Nucleus accumbens (tissue), 56 donors: ENCODE measurements around the gene OR10H2.
"Not testable (repeated sequence)": the region's sequence is repeated elsewhere in the genome, so short reads cannot be mapped to it uniquely, and the experiment has no call there.

ENCODE experiments used
- DNase-seq, 56 donors: peaks; one replicate each; lab custom pipeline; 2025; lab: John Stamatoyannopoulos, UW

Gene OR10H2, protein sequence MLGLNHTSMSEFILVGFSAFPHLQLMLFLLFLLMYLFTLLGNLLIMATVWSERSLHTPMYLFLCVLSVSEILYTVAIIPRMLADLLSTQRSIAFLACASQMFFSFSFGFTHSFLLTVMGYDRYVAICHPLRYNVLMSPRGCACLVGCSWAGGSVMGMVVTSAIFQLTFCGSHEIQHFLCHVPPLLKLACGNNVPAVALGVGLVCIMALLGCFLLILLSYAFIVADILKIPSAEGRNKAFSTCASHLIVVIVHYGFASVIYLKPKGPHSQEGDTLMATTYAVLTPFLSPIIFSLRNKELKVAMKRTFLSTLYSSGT

DNA sequence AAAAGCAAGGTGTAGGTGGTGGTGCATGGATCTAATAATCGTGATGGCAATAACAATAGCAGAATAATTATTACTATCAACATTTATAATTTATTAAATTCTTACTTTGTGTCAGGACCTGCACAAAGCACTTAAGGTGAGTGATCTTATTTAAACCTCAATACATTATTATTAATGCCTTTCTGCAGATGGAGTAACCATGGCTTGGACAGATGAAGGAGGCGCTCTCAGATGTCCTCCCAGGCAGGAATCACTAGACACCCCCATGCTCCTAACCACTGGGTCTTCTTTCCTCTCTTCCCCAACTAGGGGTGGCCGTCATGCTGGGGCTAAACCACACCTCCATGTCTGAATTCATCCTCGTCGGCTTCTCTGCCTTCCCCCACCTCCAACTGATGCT, at the start of gene OR10H2:
Gene OR10H2, plus strand, starts transcription at position 301 of the 400 bp plus-strand sequence. Its CDS starts 20 bp downstream, at position 321.
- no peak for DNase-seq

GRCh38 chr19:15679089-15679488, 48.7 kb upstream of the OR10H2 start:
- DNase-seq, result no peak

- not testable (repeated sequence) for DNase-seq
Measured at GRCh38 chr19:15679865-15680264, 48.0 kb upstream of the OR10H2 start.

DNA sequence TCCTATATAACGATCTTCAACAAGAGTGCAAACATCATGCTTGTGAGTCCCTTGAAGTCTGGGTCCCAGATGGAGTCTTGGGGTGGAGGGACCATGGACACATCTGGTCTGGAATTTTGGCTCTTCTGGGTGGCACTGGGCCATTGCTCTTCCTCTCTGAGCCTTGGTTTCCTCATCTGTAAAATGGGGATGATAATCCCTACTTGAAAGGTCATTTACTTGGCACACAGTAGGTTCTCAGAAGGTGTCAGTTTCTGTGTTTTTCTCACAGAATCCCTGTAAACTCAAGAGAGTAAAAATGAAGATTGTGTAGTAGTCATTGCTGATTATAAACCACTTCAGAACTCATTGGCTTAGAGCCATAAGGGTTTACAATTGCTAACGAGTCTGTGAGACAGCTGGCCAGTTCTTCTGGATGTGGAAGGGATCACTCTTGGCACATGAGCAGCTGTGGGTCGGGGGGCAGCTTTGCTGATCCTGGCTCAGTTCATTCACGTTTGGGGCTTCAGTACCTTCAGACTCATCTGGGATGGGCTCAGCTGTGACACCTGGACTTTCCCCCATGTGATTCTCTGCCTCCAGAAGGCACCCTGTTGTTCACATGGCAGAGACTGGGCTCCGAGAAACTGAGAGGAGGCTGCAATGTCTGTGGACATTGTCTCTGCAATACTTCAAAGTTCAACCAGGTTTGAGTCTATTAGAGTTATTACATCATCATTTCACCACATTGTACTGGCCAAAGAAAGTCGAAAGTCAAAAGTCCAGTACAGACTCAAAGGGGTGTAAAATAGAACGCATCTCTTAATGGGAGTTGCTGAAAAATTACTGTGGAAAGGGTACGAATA, 47.1 kb upstream of the OR10H2 start:
- DNase-seq, result no peak

DNA sequence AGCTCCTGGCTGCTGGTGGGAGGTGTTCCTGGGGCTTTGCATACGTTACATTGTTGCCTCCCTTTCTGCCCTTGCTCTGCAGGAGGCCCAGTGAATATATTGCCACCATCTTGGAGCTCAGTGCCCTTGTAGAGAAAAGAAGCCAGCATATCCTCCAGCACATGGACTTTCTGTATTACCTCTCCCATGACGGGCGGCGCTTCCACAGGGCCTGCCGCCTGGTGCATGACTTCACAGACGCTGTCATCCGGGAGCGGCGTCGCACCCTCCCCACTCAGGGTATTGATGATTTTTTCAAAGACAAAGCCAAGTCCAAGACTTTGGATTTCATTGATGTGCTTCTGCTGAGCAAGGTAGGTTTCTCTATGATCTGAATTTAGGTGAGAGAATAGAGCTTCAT, 44.4 kb upstream of the OR10H2 start:
- DNase-seq, result no peak

DNA sequence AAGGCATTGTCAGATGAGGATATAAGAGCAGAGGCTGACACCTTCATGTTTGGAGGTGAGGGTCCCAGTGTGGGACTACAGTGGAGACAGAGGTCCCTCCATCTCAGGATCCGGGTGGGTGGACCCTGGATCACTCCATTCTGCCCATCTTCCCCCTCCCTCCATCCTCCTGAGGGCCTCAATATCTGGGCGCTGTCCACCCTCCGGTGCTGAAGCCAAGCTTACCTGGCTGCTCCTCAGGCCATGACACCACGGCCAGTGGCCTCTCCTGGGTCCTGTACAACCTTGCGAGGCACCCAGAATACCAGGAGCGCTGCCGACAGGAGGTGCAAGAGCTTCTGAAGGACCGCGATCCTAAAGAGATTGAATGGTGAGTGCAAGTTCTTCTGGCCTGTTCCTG, 43.0 kb upstream of the OR10H2 start:
- no peak for DNase-seq

DNA sequence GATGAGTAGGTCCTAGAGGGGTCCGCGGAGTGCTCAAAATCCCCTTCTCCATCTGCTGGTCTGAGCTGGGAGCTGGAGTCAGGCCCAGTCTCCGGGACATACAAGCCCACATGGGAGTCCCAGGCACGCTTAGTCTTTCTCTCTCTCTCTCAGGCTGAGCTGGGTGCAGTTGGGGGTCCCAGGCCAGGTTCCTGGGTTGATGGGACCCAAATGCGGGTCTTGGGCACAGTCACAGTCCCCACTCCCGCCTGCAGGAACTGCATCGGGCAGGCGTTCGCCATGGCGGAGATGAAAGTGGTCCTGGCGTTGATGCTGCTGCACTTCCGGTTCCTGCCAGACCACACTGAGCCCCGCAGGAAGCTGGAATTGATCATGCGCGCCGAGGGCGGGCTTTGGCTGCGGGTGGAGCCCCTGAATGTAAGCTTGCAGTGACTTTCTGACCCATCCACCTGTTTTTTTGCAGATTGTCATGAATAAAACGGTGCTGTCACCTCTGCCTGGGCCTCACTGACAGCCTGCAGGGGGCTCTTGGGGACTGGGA, 31.1 kb upstream of the OR10H2 start:
- DNase-seq, result no peak

GRCh38 chr19:15701757-15702533, 25.9 kb upstream of the OR10H2 start:
- no peak for DNase-seq

- DNase-seq, result peak in 7 of 56 donors; percentile 1 to 28 (median 5)
Measured at GRCh38 chr19:15702534-15702930, 25.3 kb upstream of the OR10H2 start.

DNA sequence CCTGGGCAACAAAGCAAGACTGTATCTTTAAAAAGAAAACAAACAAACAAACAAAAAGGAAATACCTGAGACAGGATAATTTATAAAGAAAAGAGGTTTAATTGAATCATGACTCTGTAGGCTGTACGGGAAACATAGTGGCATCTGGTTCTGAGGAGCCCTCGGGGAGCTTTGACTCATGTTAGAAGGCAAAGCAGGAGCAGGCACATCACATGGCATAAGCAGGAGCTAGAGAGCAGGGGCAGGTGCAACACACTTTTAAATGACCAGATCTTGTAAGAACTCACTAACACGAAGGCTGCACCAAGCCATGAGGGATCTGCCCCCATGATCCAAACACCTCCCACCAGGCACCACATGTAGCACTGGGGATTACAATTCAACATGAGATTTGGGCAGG, 13.2 kb upstream of the OR10H2 start:
- no peak for DNase-seq

DNA sequence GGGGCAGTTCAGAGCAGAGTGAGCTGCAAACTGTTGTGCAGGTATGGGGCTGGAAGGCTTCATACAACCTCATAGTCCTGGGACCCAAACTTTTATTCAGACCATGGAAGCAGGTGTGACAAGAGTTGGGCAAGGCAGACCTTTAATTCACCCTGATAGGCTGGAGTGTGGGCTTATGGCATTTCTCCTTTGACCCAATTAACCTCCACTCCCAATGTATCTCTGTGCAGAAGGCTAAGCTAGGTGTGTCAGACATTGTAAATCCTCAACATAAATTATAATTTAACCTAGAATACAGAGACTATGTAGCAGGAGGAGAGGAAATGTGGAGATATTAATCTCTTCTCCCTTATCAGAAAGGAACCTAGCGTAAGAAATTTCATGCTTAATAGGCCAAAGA, 12.2 kb upstream of the OR10H2 start:
- no peak for DNase-seq

DNA sequence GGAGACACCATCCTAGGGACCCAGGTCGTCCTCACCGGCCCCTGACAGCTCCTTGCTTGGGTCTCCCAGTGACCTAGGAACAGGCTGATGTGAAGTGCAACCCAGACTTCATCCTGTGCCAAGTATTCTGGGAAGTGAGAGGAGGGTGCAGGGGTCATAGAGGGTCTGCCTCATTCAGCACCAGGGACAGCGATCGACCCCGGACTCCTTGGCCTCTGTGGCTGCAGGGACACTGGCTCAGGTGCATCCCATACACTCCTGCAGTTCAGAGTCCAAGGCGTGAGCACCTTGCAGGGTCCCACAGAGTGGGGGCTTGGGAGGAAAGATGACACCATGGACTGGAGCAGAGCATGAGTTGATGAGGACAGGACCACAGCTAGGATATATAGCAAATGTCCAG, 10.0 kb upstream of the OR10H2 start:
- DNase-seq, result no peak

GRCh38 chr19:15721268-15721667, 6.6 kb upstream of the OR10H2 start:
- no peak for DNase-seq

DNA sequence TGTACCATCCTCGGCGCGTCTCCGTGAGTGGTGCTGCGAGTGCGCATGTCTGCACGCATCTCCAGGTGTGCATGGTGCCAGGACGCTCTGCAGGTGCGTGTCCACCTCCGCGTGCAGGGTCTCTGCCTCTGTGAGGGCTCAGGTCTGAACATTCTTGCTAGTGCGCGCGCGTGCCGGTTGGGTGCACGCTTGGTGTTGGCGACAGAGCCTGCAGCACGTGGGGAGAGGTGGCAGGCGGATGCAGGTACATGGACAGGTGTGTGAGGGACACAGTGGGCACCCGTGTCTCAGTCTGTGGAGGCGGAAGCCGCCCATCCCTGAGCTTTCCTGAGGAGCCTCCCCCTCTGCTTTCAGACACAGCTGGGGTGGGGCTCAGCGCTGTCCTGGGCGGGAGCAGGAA, 4.9 kb upstream of the OR10H2 start:
- DNase-seq, result no peak

DNA sequence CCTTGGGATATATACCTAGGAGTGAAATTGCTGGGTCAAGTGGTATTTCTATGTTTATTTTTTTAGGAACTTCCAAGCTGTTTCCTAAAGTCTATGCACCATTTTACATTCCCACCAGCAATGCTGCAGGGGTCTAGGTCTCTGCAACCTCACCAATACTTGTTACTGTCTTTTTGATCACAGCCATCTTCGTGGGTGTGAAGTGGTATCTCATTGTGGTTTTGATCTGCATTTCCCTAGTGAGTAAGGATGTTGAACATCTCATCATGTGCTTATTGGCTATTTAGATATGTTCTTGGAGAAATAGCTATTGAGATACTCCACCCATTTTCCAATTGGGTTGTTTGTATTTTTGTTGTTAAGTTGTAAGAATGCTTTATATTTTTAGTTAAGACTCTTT, 2.7 kb downstream of the OR10H2 start:
- DNase-seq, result no peak

DNA sequence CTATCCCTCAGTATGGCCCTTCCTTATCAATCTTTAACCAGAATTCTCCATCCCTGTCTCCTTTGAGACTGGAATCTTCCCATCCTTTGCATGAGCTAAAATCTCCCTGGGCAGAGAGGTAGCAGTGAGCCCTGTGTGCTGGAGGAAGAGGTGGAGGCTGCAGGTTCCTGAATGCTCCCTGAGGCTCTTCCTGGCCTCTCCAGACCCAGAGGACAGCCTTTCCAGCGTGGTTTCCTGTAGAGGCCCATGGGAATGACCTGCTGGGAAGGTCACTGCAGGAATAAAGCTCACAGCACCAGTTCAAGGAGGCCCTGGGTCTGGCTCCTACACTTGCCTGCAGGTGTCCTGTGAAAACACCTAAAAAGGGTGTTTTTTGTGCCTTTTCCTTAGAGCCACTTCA, 4.6 kb downstream of the OR10H2 start:
- no peak for DNase-seq

DNA sequence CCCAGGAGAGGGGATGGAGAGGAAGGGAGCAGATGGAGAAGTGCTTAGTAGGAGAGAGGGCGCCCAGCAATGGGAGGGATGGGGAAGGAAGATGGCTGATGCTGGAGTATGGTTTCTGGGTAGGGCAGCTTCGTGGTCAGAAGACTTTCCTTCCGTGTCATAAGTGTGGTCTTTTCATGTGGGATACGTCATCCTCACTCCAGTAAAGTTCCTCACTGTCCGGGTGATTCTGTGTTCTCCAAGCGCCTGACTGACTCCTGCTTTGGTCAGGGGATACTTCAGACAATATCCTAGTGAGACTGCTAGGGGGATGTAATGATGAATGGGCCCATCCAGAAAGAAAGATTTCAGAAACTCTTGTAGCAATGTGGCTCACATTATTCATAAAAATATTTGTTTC, 6.1 kb downstream of the OR10H2 start:
- DNase-seq, result no peak

DNA sequence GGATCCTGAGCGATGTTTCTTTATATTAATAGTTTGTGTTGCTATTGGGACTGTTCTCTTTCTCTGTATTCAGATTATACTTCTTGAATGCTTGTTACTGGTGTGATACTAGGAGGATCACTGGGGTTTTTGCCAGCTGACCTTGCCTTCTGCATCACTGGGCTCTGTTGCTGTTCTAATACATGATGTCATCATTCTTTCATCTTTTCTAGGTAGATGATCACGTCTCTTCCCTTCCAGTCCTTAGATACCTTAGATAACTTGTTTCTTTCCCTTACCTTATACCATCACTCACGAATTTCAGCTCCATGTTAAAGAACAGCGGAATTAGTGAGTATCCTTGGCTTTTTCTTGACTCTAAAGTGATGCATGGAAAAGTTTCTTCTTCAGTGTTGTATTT, 9.9 kb downstream of the OR10H2 start, which contains the start of gene OR10H3:
Gene OR10H3, plus strand, starts transcription at position 264 of the 400 bp plus-strand sequence. CDS start 3,408 bp downstream, outside the sequence.
- no peak for DNase-seq

GRCh38 chr19:15740785-15741184, 13.0 kb downstream of the OR10H2 start:
- DNase-seq, result no peak

DNA sequence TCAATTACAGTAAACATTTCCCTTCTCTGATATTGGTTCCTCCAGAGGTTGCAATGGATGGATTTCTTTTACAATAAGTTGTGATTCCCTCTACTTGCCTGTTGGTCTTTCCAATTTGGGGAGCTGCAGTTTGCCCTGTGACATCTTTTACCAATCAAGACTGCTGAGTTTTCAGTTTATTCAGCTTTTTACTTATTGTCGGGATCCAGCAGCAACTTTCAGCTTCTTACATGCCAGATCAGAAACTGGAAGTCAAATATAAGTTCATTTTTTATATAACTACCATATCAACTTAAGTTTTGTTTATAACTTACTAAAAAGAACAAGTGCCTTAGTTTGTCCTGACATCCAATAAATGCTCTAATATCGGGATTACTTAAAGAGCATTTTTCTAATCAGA, 20.4 kb downstream of the OR10H2 start:
- no peak for DNase-seq

- no peak for DNase-seq
Measured at GRCh38 chr19:15758379-15758778, 30.6 kb downstream of the OR10H2 start.
